ENCODE measurements around the gene MIOS. TPM values are rescaled to one million over a fixed set of nuclear protein-coding genes. Genes with fewer than 3 reads are reported as not detected.

The MIOS gene
- total and polyA plus RNA-seq, 9 of the 15 experiments (the other 6 are each of a cell fraction or from before 2014, with no cell fraction given) = 7.8 to 47.8 (median 30.6) TPM

- TF ChIP-seq ZNF23 (CRISPR knock-in tag; IDR thresholded peaks at IDR 0.05) (no peak), HDAC1 (IDR thresholded peaks at IDR 0.05) (peak in 1 of 2 experiments; percentile 95; a peak in 2 of 4 replicates), MAFF (IDR thresholded peaks at IDR 0.05; ENCODE audit: low read length) (no peak), PHF8 (IDR thresholded peaks at IDR 0.05; ENCODE audit: borderline replicate concordance, low read length) (peak; percentile 95), MAFK (IDR thresholded peaks at IDR 0.05; ENCODE audit: low read length) (peak; percentile 8), PHF20 (IDR thresholded peaks at IDR 0.05; ENCODE audit: partially characterized antibody) (peak; percentile 80), PTRF (tag; IDR thresholded peaks at IDR 0.05) (no peak), FOXJ3 (CRISPR knock-in tag; IDR thresholded peaks at IDR 0.05) (no peak), TAF9B (IDR thresholded peaks at IDR 0.05; ENCODE audit: partially characterized antibody) (peak; percentile 53), KLF13 (tag; IDR thresholded peaks at IDR 0.05; ENCODE audit: borderline replicate concordance, low read depth) (peak; percentile 32; the same call in 1 of the 2 replicates), ELK3 (CRISPR knock-in tag; IDR thresholded peaks at IDR 0.05) (no peak)
- TF ChIP-seq, protein P1, sequence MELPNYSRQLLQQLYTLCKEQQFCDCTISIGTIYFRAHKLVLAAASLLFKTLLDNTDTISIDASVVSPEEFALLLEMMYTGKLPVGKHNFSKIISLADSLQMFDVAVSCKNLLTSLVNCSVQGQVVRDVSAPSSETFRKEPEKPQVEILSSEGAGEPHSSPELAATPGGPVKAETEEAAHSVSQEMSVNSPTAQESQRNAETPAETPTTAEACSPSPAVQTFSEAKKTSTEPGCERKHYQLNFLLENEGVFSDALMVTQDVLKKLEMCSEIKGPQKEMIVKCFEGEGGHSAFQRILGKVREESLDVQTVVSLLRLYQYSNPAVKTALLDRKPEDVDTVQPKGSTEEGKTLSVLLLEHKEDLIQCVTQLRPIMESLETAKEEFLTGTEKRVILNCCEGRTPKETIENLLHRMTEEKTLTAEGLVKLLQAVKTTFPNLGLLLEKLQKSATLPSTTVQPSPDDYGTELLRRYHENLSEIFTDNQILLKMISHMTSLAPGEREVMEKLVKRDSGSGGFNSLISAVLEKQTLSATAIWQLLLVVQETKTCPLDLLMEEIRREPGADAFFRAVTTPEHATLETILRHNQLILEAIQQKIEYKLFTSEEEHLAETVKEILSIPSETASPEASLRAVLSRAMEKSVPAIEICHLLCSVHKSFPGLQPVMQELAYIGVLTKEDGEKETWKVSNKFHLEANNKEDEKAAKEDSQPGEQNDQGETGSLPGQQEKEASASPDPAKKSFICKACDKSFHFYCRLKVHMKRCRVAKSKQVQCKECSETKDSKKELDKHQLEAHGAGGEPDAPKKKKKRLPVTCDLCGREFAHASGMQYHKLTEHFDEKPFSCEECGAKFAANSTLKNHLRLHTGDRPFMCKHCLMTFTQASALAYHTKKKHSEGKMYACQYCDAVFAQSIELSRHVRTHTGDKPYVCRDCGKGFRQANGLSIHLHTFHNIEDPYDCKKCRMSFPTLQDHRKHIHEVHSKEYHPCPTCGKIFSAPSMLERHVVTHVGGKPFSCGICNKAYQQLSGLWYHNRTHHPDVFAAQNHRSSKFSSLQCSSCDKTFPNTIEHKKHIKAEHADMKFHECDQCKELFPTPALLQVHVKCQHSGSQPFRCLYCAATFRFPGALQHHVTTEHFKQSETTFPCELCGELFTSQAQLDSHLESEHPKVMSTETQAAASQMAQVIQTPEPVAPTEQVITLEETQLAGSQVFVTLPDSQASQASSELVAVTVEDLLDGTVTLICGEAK (IDR thresholded peaks at IDR 0.05) = peak; percentile 96
- TF ChIP-seq, protein P1 (CRISPR knock-in tag; IDR thresholded peaks at IDR 0.05) = no peak
- TF ChIP-seq, protein P2, sequence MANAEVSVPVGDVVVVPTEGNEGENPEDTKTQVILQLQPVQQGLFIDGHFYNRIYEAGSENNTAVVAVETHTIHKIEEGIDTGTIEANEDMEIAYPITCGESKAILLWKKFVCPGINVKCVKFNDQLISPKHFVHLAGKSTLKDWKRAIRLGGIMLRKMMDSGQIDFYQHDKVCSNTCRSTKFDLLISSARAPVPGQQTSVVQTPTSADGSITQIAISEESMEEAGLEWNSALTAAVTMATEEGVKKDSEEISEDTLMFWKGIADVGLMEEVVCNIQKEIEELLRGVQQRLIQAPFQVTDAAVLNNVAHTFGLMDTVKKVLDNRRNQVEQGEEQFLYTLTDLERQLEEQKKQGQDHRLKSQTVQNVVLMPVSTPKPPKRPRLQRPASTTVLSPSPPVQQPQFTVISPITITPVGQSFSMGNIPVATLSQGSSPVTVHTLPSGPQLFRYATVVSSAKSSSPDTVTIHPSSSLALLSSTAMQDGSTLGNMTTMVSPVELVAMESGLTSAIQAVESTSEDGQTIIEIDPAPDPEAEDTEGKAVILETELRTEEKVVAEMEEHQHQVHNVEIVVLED (CRISPR knock-in tag; IDR thresholded peaks at IDR 0.05) = peak; percentile 86
Observed at GRCh38 chr7:7640221-7641128, 73.8 kb downstream of the MIOS start, which contains the start of gene UMAD1 (continued).

Data from K562 (cell line).